HepG2 (cell line): Measurements from ENCODE around the gene ESPN. TPM values are rescaled to one million over a fixed set of nuclear protein-coding genes. Genes with fewer than 3 reads are reported as not detected.

Source experiments
- ATAC-seq: fragments of 200-7000 bp; cut with Tn5 transposase; 3 replicates; pipeline ENCODE4 v1.9.1; 2020; ENCODE audit warnings: mild to moderate bottlenecking, moderate library complexity
- BruUV-seq: library from RNA; stranded (reverse); fragments of 400-500 nt; replicated peaks from 2 replicates; lab custom pipeline; 2021; lab: Mats Ljungman, UMichigan
- CTCF ChIA-PET: fragments of 300-600 bp; formaldehyde crosslinking; extraction: SDS; loops from one replicate; lab custom pipeline; 2021; ENCODE audit warnings: low total read pairs, inconsistent platforms, low intra/inter-chr PET ratio; lab: Yijun Ruan, JAX
- POLR2A ChIA-PET: fragments of 350-600 bp; sonication (Branson Sonifier 250); formaldehyde crosslinking; loops from one replicate; lab custom pipeline; 2020; ENCODE audit warnings: antibody characterized with exemption, inconsistent platforms; lab: Yijun Ruan, JAX
- DNase-seq: peaks from one replicate; pipeline ENCODE4 v3.0.0-alpha.2; 2015; ENCODE audit warnings: low spot score
- FAIRE-seq: peaks from 3 replicates; lab custom pipeline; 2011; peaks lifted over from hg19 to GRCh38; lab: Jason Lieb, UNC
- H2AFZ ChIP-seq: one replicate; pipeline ENCODE4 v1.6.1; 2011; ENCODE audit warnings: low read length, inconsistent platforms
- H3K27ac ChIP-seq: fragments of 300-600 bp; 3 replicates; pipeline ENCODE4 v1.8.0; 2011; ENCODE audit warnings: mixed run types, mild to moderate bottlenecking, mixed read lengths, low read length, inconsistent platforms; ENCODE audit not compliant: insufficient read depth; ENCODE audit errors: extremely low read length
- H3K27me3 ChIP-seq, 2 experiments: fragments of 200-600 bp in 1 of 2; 2 replicates in 1 of 2; 3 replicates in 1 of 2; pipeline versions ENCODE4 v1.6.0 to v1.8.0; 2011; ENCODE audit warnings: low read length in 2 of 2, mild to moderate bottlenecking in 2 of 2, moderate library complexity in 2 of 2, inconsistent platforms in 1 of 2; ENCODE audit not compliant: insufficient read depth in 2 of 2, control insufficient read depth in 1 of 2
- H3K36me3 ChIP-seq, 2 experiments: fragments of 200-600 bp in 1 of 2; replicated peaks in 1 of 2; 2 replicates in 1 of 2; 3 replicates in 1 of 2; pipeline versions ENCODE4 v1.5.1 to v1.8.0; 2011; ENCODE audit warnings: low read length in 2 of 2, inconsistent platforms in 1 of 2; ENCODE audit not compliant: insufficient read depth in 2 of 2, control insufficient read depth in 1 of 2
- H3K4me1 ChIP-seq: 2 replicates; pipeline ENCODE4 v1.5.1; 2012; ENCODE audit warnings: low read length, inconsistent platforms; ENCODE audit not compliant: insufficient read depth
- H3K4me2 ChIP-seq: 2 replicates; pipeline ENCODE4 v1.6.0; 2011; ENCODE audit warnings: low read depth, low read length, inconsistent platforms
- H3K4me3 ChIP-seq, 3 experiments: fragments of 200-600 bp in 1 of 3; sonication (generic), shearing (Covaris generic) in 1 of 3; replicated peaks in 1 of 3; 2 replicates each; pipeline ENCODE4 v1.5.1; 2011 to 2016; ENCODE audit warnings: low read length in 3 of 3, inconsistent platforms in 2 of 3, low read depth in 2 of 3, mild to moderate bottlenecking in 2 of 3, control low read depth in 1 of 3, mixed read lengths in 1 of 3; ENCODE audit not compliant: insufficient read depth in 1 of 3
- H3K79me2 ChIP-seq: one replicate; pipeline ENCODE4 v1.6.1; 2011; ENCODE audit warnings: low read length, inconsistent platforms; ENCODE audit not compliant: insufficient read depth
- H3K9ac ChIP-seq: 2 replicates; pipeline ENCODE4 v1.6.0; 2011; ENCODE audit warnings: mild to moderate bottlenecking, low read depth, low read length, inconsistent platforms; ENCODE audit not compliant: insufficient read depth
- H3K9me3 ChIP-seq: 2 replicates; pipeline ENCODE4 v1.5.1; 2012; ENCODE audit warnings: mild to moderate bottlenecking, low read length
- H4K20me1 ChIP-seq: 2 replicates; pipeline ENCODE4 v1.6.0; 2011; ENCODE audit warnings: inconsistent platforms, mild to moderate bottlenecking, low read length, moderate library complexity; ENCODE audit not compliant: insufficient read depth
- BRD4 ChIP-seq: sonication (generic); formaldehyde crosslinking; IDR thresholded peaks from 2 replicates; pipeline ENCODE4 v1.4.0; 2020; ENCODE audit warnings: missing genetic modification reagents
- CC2D1A ChIP-seq: sonication (generic); formaldehyde crosslinking; IDR thresholded peaks from 2 replicates; pipeline ENCODE4 v1.8.1; 2023; ENCODE audit warnings: mild to moderate bottlenecking, missing genetic modification reagents
- HCFC1 ChIP-seq: fragments of 150-350 bp; IDR thresholded peaks from 2 replicates; pipeline ENCODE4 v1.6.1; 2014; ENCODE audit warnings: low read depth, low read length
- HNRNPH1 ChIP-seq: fragments of 200-400 bp; formaldehyde crosslinking; optimal IDR thresholded peaks from 2 replicates; pipeline ENCODE3; 2017; ENCODE audit warnings: mild to moderate bottlenecking, low read depth, low read length
- KDM6A ChIP-seq: IDR thresholded peaks from 2 replicates; pipeline ENCODE4 v1.6.1; 2016; ENCODE audit warnings: low read depth
- MED13 ChIP-seq: sonication (generic); formaldehyde crosslinking; IDR thresholded peaks from 2 replicates; pipeline ENCODE4 v1.5.0; 2020; ENCODE audit warnings: missing genetic modification reagents
- PAWR ChIP-seq: sonication (generic); formaldehyde crosslinking; IDR thresholded peaks from 2 replicates; pipeline ENCODE4 v1.4.0; 2020; ENCODE audit warnings: missing genetic modification reagents, mild to moderate bottlenecking, borderline replicate concordance
- PHF20 ChIP-seq: sonication (generic); formaldehyde crosslinking; IDR thresholded peaks from 2 replicates; pipeline ENCODE4 v1.5.0; 2020; ENCODE audit warnings: mild to moderate bottlenecking, missing genetic modification reagents
- REST ChIP-seq, 2 experiments: IDR thresholded peaks; 2 replicates each; pipeline ENCODE4 v1.6.1; 2011 to 2012; ENCODE audit warnings: low read length in 2 of 2, borderline replicate concordance in 1 of 2, low read depth in 1 of 2, mild to moderate bottlenecking in 1 of 2, moderate library complexity in 1 of 2
- TARDBP ChIP-seq: sonication (generic); formaldehyde crosslinking; IDR thresholded peaks from 2 replicates; pipeline ENCODE4 v1.8.0; 2022; ENCODE audit warnings: mild to moderate bottlenecking, missing genetic modification reagents
- ZBTB42 ChIP-seq: sonication (generic); formaldehyde crosslinking; IDR thresholded peaks from 2 replicates; pipeline ENCODE4 v1.5.0; 2020; ENCODE audit warnings: mild to moderate bottlenecking, missing genetic modification reagents
- ZC3H13 ChIP-seq: sonication (generic); formaldehyde crosslinking; IDR thresholded peaks from 2 replicates; pipeline ENCODE4 v1.8.1; 2023; ENCODE audit warnings: mild to moderate bottlenecking, missing genetic modification reagents, moderate library complexity
- ZMYM3 ChIP-seq: sonication (generic); formaldehyde crosslinking; IDR thresholded peaks from 2 replicates; pipeline ENCODE4 v1.5.1; 2020; ENCODE audit warnings: mild to moderate bottlenecking, missing genetic modification reagents
- ZNF256 ChIP-seq: sonication (generic); formaldehyde crosslinking; conservative IDR thresholded peaks from 2 replicates; pipeline ENCODE4 v1.4.0; 2020; ENCODE audit warnings: missing genetic modification reagents
- ZNF446 ChIP-seq: sonication (generic); formaldehyde crosslinking; IDR thresholded peaks from 2 replicates; pipeline ENCODE4 v1.5.0; 2020; ENCODE audit warnings: mild to moderate bottlenecking, missing genetic modification reagents
- ZNF605 ChIP-seq: sonication (generic); formaldehyde crosslinking; IDR thresholded peaks from 2 replicates; pipeline ENCODE4 v1.8.0; 2022; ENCODE audit warnings: mild to moderate bottlenecking, missing genetic modification reagents
- ZNF616 ChIP-seq: sonication (generic); formaldehyde crosslinking; IDR thresholded peaks from 2 replicates; pipeline ENCODE4 v1.5.0; 2020; ENCODE audit warnings: low read depth, mild to moderate bottlenecking, missing genetic modification reagents
- ZNF75D ChIP-seq: sonication (generic); formaldehyde crosslinking; IDR thresholded peaks from 2 replicates; pipeline ENCODE4 v1.8.1; 2023; ENCODE audit warnings: missing genetic modification reagents, mild to moderate bottlenecking, borderline replicate concordance
- WGBS: methylation state at CpG from one replicate; pipeline ENCODE4 v1.1.6; 2017; ENCODE audit warnings: low lambda C conversion rate; 5-methylcytosine and 5-hydroxymethylcytosine counted together
- in situ Hi-C: cut with HindIII; loops from 2 replicates; pipeline ENCODE4 v1.10.0; 2017; ENCODE audit warnings: low pct_unique_long_range_greater_than_20kb; ENCODE audit not compliant: extremely low pct_ligation_motif_present
- intact Hi-C: fragments of 100-400 bp; cut with micrococcal nuclease; formaldehyde crosslinking; loops from one replicate; pipeline ENCODE4 v1.10.0; 2022; ENCODE audit not compliant: unreplicated experiment
- polyA plus RNA-seq, 8 experiments: library from polyadenylated mRNA; depleted of rRNA in 3 of 8; stranded (reverse) in 7 of 8; unstranded in 1 of 8; fragments of >200 nt; fragmentation: Illumina TruSeq in 4 of 8; extraction: Trizol in 4 of 8; gene quantifications; 2 replicates each; pipeline versions ENCODE4 v1.2.1 to v1.2.3, GENCODE V29; 2011 to 2016; ENCODE audit warnings: low read depth in 4 of 8, missing spikeins in 1 of 8, mixed read lengths in 1 of 8; ENCODE audit not compliant: insufficient read depth in 1 of 8
- total RNA-seq, 5 experiments: library from RNA; depleted of rRNA; stranded (reverse); fragments of >200 nt; fragmentation: Illumina TruSeq; extraction: Trizol; gene quantifications; 2 replicates each; pipeline ENCODE4 v1.2.3, GENCODE V29; 2016; ENCODE audit warnings: low read depth in 1 of 5

The ESPN gene
- total and polyA plus RNA-seq, 2 of the 13 experiments (the other 11 are each of a cell fraction or from before 2014, with no cell fraction given), result 48.6 to 54.2 TPM

- TF ChIP-seq CC2D1A (CRISPR knock-in tag) (no peak), ZNF75D (CRISPR knock-in tag) (no peak), KDM6A (CRISPR knock-in tag) (no peak), BRD4 (CRISPR knock-in tag) (no peak), HNRNPH1 (peak; percentile 61), ZNF446 (CRISPR knock-in tag) (no peak), PHF20 (no peak), HCFC1 (no peak), ZNF605 (CRISPR knock-in tag) (no peak), ZNF256 (CRISPR knock-in tag) (no peak)
Measured at GRCh38 chr1:6461538-6462411, 37.2 kb downstream of the ESPN start (continued).

- Histone ChIP-seq H3K4me1 (peaks cover 21% of the 10 kb centered on the region), H3K36me3 (peaks cover 2 to 6% of the 10 kb centered on the region in 2 experiments; a peak in 2 of 5 replicates), H3K27me3 (no peaks in the 10 kb centered on the region), H3K9ac (no peak overlapping the region), H4K20me1 (peaks cover 4% of the 10 kb centered on the region; the same call in 1 of the 2 replicates), H3K4me3 (no peak overlapping the region), H3K27ac (no peak overlapping the region), H3K79me2 (no peaks in the 10 kb centered on the region), H3K9me3 (no peaks in the 10 kb centered on the region), H3K4me2 (no peak overlapping the region), H2AFZ (no peak overlapping the region)
- no peak for DNase-seq
- in situ Hi-C loops (no loop called here), intact Hi-C loops (no loop called here)
- BruUV-seq, result no TSS peak
- FAIRE-seq, result no peak
- POLR2A ChIA-PET, result interaction anchor here (1.1 to 2.3 kb wide), 3 partner anchors 8 to 13 kb away, joined by 3 to 10 read pairs (median 8); no protein-coding TSS in a partner anchor
- WGBS, result 85% methylated on average over 12 of the region's 13 CpGs
- peak; percentile 1; the same call in 2 of the 3 replicates for ATAC-seq
- CTCF ChIA-PET, result no interaction called here
- TF ChIP-seq MED13 (CRISPR knock-in tag), result no peak
- TF ChIP-seq ZMYM3 (CRISPR knock-in tag), result peak; percentile 54; the same call in 1 of the 2 replicates
- TF ChIP-seq ZC3H13 (CRISPR knock-in tag), result peak; percentile 8; the same call in 1 of the 2 replicates
- TF ChIP-seq TARDBP (CRISPR knock-in tag), result peak; percentile 35; the same call in 1 of the 2 replicates
- TF ChIP-seq ZBTB42 (CRISPR knock-in tag), result no peak
- TF ChIP-seq ZNF616 (CRISPR knock-in tag), result 0 out of 2 replicates have a peak, but pooled peaks have one; percentile 8
- 0 out of 4 replicates have a peak, but pooled peaks of 1 of the 2 experiments have one; percentile 3 for TF ChIP-seq REST (IDR thresholded peaks at IDR 0.05; ENCODE audit: borderline replicate concordance in 1 of 2, low read depth in 1 of 2, low read length in 2 of 2)
- no peak for TF ChIP-seq PAWR (CRISPR knock-in tag)
Measured at GRCh38 chr1:6462412-6463119, 38.0 kb downstream of the ESPN start.
